GM19395 (cell line): Measurements from ENCODE around the gene PIK3IP1.

Source experiments
- ATAC-seq: cut with Tn5 transposase; IDR thresholded peaks from one replicate; pipeline ENCODE4 v1.9.1; 2021; ENCODE audit warnings: mild to moderate bottlenecking, moderate library complexity; ENCODE audit not compliant: unreplicated experiment

PIK3IP1 gene

GRCh38 chr22:31313366-31314147, 21.3 kb upstream of the PIK3IP1 start:
- no peak for ATAC-seq

- no peak for ATAC-seq
These were observed 15.9 kb upstream of the PIK3IP1 start for GRCh38 chr22:31308181-31308580.

GRCh38 chr22:31305194-31305593, 12.9 kb upstream of the PIK3IP1 start:
- ATAC-seq: no peak

- ATAC-seq: no peak
These were observed 10.2 kb upstream of the PIK3IP1 start for GRCh38 chr22:31302537-31302936.

DNA sequence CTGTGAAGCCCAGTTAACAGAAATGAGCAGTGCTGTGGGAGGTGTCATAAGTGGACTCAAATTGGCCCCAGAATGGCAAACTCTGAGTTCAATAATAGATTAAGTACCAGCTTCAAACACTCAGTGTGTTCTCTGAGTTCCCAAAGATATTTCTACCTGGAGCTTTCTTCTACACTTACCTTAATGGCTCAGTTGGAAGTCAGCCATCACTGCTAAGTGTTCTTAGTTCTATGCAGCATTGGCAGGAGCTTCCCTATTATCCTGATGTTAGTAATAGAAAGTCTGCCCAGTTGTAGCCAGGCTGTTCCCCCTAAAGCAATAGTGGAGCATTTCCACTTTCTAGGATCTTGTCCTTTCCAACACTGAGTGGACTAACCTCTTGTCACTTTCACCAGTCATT, 9.7 kb upstream of the PIK3IP1 start:
- ATAC-seq: no peak

DNA sequence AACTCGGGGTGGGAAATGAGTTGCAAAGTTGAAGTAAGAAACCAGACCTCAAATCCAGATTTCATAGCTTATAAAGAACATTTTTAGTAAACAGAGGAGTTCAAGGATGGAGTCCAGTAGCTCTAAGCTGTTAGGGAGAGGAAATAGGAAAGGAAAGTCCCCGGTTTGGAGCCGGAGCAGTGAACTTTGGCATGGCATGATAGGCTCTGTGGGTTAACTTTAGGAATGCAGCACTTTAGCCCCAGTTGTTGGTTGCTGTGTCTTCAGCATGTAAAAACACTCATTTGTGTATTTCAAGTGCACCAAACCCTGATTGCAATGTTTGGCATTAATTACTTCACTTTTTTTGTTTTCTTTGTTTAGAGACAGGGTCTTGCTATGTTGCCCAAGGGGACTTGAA, 8.6 kb upstream of the PIK3IP1 start:
- ATAC-seq: no peak

DNA sequence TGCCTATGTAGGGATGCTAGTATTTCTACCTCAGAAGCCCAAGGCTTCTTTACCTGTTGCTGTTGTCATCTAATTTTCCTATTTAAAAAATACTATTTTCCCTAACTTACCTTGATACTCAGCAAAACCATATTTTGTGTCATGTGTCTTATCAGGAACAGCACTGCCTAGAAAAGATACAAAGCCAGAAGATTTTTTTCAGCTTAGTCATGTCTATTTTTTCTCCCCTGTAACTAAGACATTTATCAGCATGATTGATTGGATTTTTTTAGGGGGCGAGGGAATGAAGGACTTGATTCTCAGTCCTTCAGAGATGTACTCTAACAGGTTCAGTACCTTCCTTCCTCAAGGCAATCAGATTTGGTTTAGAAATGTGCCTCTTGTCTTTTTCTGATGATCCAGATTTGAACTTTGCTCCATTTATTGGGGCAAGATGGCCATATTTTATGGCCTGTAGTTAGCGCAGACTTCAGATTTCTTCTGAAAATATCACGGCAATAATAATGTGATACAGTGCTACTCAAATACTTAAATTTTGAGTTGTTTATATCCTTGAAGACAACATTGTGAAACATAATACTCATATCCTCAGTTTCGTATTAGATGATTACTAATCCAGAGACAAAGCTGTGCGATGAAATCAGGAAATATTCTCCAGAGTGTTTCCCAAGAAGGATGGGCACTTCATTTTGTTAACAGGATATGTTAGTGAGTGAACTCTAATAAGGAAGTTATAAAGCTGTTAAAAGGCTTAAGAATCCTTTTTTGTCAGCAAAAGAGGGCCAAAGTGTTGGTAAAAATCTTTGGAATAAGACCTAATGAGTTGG, 3.8 kb upstream of the PIK3IP1 start:
- ATAC-seq: no peak

DNA sequence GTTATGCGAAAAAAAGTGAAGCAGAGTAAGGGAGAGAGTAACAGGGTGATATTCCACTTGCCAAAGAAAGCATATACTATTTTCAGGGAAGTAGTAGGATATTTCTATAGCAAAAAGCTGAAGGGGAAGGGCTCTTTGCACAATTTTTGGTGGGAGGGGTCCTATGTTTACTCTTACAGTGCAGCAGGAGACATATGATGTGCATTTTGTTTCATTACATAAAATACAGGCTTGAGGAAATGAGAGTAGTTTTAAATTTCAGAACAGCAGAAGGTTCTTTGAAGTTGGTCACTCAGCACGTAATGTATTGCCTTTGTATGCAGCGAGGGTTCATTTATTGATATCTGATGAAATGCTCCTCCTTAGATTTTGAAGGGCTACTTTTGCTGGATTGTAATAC, 3.1 kb upstream of the PIK3IP1 start:
- no peak for ATAC-seq

DNA sequence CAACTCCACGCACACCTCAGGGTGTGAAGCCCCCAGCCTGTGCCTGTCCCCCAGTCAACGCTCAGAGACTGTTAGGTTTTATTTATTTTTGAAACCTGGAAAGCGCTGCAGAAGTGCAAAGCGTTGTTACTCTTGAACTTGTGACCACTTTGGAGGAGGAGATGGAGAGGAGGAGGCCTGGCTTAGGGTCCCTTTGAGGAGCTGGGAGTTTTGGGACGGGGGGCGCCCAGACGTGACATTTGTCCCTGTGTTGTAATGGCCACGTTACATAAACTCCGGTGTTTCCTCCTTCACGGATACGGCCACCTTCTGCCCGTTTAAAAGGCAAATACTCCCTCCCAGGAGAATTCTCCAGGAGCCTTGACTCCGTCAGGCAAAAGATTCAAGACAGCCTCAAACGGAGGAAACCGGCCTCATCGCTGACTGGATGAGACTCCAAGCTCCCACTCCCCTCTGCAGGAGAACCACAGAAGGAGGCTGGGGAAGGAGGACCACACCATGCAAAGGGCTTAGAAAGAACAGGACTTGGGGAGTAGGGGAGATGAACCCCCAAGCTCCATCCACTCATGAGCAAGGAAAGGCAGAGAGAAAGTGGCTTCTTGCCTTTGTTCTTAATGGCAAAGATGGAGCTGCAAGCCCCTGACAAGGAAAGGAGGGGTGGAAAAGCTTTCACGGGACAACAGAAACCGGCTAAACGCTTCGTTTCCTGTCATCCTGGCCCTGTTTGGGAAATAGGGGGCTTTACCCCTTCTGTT, 630 bp downstream of the PIK3IP1 start:
- ATAC-seq: no peak

DNA sequence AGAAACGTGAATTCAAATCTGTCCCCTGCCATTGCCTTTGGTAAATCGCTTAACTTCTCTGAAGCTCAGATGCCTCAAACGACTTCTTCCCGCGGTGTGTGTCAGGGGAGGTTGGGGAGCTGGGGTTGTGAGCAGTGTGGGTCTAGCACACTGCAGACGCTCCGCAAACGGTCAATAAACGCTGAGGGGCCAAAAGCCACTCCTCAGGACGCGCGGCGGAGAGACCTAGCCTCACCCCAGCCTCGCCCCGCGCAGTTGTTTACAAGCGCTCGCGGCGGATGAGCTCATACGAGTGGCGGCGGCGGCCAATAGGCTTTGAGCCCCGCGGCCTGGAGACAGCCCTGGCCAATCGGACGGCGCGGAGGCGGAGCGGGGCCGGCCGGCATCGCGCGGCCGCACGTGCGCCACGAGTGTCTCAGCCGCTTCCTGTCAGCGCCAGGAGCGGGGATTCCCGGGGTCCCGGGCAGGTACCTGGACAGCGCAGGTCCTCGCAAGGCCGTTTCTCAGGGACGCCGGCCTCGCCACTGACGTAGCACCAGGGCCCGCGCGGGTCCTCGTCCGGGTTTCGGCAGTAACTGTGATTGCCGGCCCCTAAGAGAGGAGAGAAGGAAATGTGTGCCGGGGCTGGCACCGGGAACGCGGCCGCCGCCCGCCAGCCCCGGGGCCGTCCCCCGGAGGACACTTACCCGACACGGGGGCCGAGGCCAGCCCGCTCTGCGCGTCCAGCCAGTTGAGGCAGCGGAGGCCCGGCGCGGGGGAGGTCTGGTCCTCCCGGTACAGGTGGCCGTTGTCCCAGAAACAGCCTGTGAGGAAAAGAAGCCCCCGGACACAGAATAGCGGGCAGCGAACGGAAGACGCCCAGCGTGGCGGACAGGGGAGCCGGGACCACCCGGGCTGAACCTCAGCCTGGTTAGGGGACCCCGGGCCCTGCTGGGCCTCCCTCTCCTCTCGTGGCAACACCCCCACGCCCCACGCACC, 1.5 kb downstream of the PIK3IP1 start:
- ATAC-seq: peak; percentile 80

DNA sequence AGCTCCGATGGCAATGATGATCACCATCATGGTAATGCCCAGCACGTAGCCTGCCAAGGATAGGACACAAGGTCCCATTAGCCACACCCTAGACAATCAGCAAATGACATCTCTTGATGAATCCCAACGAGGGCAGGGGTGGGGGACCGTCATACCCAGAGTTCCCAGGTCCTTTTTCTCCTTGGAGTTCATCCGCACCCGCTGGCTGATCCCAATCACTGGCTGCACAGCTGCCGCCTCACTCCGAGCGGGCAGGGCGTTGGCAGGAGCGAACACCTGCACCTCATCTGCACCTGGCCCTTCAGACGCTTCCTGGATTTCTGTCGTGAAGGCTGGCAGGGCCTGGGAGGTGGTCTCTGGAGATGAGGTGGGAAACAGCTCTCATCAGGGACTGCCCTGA, 2.9 kb downstream of the PIK3IP1 start:
- ATAC-seq: no peak

DNA sequence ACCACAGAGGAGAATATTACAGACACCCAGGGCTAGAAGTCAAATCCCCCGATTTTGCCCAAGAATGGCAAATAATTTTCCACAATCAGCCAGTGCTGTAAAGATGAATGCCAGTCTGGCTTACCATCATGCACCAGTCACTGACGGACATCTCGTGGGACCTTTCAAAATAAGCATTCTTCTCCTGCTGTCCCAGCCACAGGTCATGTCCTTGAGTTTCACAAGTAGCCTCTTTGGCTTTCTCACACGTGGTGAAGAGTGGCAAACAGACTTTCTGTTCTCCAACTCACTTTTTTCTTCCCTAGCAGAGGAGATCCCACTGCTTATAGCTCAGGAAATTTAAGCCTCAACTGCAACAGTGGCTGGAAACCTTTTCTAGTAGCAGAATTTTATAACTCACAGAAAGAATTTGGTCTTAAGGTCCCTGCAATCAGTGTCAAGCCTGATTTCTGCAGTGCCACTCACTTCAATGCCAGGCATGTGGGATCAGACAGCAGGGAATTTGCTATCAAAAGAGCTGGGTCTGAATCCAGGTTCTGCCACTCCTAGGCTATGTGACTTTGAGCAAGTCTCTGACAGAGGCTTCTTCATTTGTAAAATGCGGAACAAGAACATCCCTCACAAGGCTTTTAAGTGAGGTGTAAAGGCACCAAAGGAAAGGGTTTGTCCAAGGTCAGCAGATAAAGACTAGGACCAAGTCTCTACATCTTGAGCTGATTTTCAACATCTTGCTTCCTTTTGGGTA, 3.6 kb downstream of the PIK3IP1 start:
- ATAC-seq: no peak

GRCh38 chr22:31287818-31288495, 4.3 kb downstream of the PIK3IP1 start:
- ATAC-seq: no peak

DNA sequence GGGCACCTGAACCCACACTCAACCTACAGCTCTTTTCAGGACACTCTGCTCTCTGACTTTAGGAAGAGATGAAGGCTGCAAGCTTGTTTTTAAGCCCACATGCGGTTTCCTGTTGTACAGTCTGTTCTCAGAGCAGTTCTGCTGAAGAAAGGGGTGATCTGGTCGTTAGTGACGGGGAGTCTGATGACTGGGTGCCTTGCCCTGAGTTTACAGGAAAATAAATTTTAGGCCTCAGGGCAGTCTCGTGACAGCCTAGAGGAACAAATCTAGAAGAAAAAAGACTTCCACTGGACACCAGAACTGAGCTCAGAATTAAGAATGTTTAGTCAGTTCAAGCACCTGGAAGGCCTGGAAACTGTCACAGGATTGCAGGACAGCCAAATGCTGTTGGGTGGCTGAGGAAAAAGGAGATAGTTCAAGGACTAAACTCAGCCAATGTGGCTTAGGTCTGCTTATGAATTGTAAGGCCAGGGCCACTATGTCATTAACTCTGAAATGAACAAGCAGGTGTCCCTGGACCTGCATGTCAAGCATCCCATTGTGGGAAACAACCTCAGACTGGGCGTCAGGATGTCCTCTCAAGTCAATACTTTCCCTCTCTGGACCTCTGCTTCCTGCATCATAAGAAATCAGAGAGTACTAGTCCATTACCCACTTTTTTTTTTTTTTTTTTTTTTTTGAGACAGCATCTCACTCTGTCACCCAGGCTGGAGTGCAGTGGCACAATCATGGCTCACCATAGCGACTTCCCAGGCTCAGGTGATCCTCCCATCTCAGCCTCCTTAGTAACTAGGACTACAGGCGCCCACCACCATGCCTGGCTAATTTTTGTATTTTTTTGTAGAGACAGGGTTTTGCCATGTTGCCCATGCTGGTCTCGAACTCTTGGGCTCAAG, 5.7 kb downstream of the PIK3IP1 start:
- ATAC-seq: no peak

GRCh38 chr22:31284281-31285155, 7.8 kb downstream of the PIK3IP1 start:
- no peak for ATAC-seq

DNA sequence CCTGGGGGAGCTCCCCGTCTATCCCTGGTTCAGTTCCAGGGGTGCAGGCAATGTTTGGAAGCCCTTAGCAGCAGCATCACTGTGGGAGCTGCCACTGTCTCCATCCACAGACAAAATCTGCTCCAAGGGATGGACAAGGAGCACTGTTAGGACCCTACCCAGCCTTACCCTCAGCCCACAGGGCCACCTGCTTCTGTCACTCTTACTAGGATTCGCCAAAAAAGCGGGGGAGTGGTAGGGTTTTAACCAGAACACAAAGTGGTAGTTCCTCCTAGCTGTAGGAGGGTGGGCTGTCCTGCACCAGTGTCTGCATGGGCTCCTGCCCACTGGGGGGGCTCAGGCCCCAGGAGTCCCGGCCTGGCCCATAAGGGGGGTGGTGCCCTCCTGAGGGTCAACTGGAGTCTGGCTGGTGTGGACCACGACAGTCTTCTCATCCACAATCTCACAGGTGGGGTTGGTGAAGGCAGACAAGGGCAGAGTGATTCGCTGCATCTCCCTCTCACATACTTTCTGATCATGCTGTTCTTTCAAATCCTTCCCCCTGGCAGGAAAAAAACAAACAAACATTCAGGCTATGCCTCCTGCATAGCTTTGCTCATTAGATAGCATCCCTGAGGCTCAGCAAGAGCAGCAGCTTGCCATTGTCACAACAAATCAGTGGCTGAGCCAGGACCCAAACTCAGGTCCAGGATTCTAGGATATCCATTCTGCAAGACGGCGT, 9.4 kb downstream of the PIK3IP1 start:
- ATAC-seq: no peak
